PFSK-1 (cell line): ENCODE data around the gene RFX3.

Experiments used
- POLR2AphosphoS5 ChIP-seq: IDR thresholded peaks from 2 replicates; pipeline ENCODE4 v1.6.1; 2012; ENCODE audit warnings: low read depth, mild to moderate bottlenecking, control low read depth, low read length, moderate library complexity
- SIN3A ChIP-seq: IDR thresholded peaks from 2 replicates; pipeline ENCODE4 v1.6.1; 2012; ENCODE audit warnings: mild to moderate bottlenecking, low read length, moderate library complexity, borderline replicate concordance; ENCODE audit not compliant: insufficient read depth
- TAF1 ChIP-seq: IDR thresholded peaks from 2 replicates; pipeline ENCODE4 v1.6.1; 2012; ENCODE audit warnings: low read length, control low read depth, borderline replicate concordance; ENCODE audit not compliant: insufficient read depth
- TF ChIP-seq, protein P1 (sequence below), 2 experiments: IDR thresholded peaks; 2 replicates each; pipeline versions ENCODE4 v1.6.1 to v1.8.0; 2011 to 2012; ENCODE audit warnings: low read depth in 2 of 2, low read length in 2 of 2, control low read depth in 1 of 2, inconsistent platforms in 1 of 2, mild to moderate bottlenecking in 1 of 2, moderate library complexity in 1 of 2; ENCODE audit not compliant: insufficient read depth in 1 of 2

GRCh38 chr9:3346549-3346948 lies 179.3 kb downstream of the RFX3 start:
- TF ChIP-seq, protein P1, sequence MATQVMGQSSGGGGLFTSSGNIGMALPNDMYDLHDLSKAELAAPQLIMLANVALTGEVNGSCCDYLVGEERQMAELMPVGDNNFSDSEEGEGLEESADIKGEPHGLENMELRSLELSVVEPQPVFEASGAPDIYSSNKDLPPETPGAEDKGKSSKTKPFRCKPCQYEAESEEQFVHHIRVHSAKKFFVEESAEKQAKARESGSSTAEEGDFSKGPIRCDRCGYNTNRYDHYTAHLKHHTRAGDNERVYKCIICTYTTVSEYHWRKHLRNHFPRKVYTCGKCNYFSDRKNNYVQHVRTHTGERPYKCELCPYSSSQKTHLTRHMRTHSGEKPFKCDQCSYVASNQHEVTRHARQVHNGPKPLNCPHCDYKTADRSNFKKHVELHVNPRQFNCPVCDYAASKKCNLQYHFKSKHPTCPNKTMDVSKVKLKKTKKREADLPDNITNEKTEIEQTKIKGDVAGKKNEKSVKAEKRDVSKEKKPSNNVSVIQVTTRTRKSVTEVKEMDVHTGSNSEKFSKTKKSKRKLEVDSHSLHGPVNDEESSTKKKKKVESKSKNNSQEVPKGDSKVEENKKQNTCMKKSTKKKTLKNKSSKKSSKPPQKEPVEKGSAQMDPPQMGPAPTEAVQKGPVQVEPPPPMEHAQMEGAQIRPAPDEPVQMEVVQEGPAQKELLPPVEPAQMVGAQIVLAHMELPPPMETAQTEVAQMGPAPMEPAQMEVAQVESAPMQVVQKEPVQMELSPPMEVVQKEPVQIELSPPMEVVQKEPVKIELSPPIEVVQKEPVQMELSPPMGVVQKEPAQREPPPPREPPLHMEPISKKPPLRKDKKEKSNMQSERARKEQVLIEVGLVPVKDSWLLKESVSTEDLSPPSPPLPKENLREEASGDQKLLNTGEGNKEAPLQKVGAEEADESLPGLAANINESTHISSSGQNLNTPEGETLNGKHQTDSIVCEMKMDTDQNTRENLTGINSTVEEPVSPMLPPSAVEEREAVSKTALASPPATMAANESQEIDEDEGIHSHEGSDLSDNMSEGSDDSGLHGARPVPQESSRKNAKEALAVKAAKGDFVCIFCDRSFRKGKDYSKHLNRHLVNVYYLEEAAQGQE (IDR thresholded peaks at IDR 0.05; ENCODE audit: insufficient read depth in 1 of 2, low read depth in 2 of 2, low read length in 2 of 2): no peak
- TF ChIP-seq POLR2AphosphoS5 (no peak), SIN3A (no peak), TAF1 (no peak)
